ENCODE results near the gene GPR21. TPM values are rescaled to one million over a fixed set of nuclear protein-coding genes. Genes with fewer than 3 reads are reported as not detected.

Gene GPR21
- total and polyA plus RNA-seq, 8 donors, result 7.0 TPM; not detected in 7

DNA sequence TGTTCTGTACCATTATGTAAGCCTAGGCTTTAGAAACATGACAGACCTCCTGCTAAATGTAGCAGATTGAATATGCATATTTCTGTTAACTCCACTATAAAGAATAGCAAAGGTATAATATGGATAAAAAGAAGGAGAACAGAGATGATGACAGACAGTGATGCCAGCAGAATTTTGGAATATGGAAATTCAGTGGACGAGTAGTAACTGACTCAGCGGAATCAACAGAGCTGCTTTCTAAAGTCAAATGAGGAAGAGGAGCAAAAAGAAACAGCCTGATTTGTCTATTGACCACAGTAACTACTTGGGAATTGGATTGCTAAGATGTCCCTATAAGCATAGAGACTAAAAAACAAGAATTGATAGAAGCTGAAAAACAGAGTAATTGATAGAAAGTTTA, 8.0 kb downstream of the GPR21 start:
- H3K9me3 ChIP-seq, result peaks cover 0 to 5% (median 0%) of the 10 kb centered on the region in 4 donors
- WGBS, 5 donors, result 76 to 93% (median 85%) methylated on average over 2 of the region's 2 CpGs
- TF ChIP-seq, protein P1, sequence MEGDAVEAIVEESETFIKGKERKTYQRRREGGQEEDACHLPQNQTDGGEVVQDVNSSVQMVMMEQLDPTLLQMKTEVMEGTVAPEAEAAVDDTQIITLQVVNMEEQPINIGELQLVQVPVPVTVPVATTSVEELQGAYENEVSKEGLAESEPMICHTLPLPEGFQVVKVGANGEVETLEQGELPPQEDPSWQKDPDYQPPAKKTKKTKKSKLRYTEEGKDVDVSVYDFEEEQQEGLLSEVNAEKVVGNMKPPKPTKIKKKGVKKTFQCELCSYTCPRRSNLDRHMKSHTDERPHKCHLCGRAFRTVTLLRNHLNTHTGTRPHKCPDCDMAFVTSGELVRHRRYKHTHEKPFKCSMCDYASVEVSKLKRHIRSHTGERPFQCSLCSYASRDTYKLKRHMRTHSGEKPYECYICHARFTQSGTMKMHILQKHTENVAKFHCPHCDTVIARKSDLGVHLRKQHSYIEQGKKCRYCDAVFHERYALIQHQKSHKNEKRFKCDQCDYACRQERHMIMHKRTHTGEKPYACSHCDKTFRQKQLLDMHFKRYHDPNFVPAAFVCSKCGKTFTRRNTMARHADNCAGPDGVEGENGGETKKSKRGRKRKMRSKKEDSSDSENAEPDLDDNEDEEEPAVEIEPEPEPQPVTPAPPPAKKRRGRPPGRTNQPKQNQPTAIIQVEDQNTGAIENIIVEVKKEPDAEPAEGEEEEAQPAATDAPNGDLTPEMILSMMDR (IDR thresholded peaks at IDR 0.05), result no peak
- TF ChIP-seq EP300 (IDR thresholded peaks at IDR 0.05) (no peak), POLR2A (IDR thresholded peaks at IDR 0.05) (no peak), POLR2AphosphoS5 (IDR thresholded peaks at IDR 0.05) (no peak)
- intact Hi-C loops (cut with DNase I; ENCODE audit: low total_unique reads), result no loop called here
- H3K4me1 ChIP-seq, result peaks cover 0 to 69% (median 23%) of the 10 kb centered on the region in 4 donors
- peak overlapping the region in 2 of 5 donors; percentile 6 to 43 for H3K27ac ChIP-seq
- no peak for DNase-seq
- peaks cover 0 to 15% (median 8%) of the 10 kb centered on the region in 4 donors for H3K36me3 ChIP-seq
- no peak overlapping the region for H3K4me3 ChIP-seq
- H3K27me3 ChIP-seq, result no peaks in the 10 kb centered on the region

DNA sequence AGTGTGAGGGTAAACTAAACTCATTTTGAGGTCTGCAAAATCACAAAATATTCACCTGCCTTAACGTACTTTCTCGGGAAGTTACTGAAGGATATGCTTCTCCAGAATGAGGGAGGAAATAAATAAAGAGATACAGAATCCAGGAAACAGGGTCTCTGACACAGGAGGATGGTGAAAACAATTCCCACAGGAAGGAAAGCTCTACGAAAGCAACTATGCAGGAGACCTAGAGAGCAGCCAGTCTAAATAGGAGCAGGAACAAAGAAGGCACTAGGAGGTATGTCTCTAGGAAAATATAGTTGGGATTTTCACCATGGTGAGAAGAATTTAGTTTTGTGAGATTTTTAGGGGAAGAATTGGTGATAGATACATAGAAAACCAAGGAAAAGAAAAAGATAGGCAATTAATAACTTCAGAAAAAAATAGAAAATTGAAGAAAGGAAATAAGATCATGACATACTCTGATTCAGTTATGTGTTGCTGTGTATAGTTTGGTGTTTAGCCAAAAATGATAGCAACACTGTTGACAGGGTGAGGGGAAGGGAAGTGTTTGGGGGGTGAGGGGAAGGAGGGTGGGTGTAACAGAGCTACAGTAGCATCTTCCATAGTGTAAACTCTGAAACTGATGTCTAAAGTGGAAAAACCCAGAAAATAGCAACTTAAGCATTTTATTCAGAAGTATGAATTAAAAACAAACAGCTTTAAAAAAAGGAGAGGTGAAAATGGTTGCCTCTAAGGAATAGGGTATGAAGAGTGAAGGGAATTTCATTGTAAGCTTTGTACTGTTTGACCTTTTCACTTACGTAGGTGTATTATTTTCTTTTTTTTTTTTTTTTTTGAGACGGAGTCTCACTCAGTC, 9.8 kb downstream of the GPR21 start:
- peak overlapping the region in 3 of 5 donors; percentile 19 to 68 (median 35) for H3K27ac ChIP-seq
- no peak for DNase-seq
- no peak overlapping the region for H3K4me3 ChIP-seq
- no peaks in the 10 kb centered on the region for H3K27me3 ChIP-seq
- H3K9me3 ChIP-seq, result peaks cover 0 to 5% (median 0%) of the 10 kb centered on the region in 4 donors
- peaks cover 0 to 15% (median 8%) of the 10 kb centered on the region in 4 donors for H3K36me3 ChIP-seq
- TF ChIP-seq, protein P1 (IDR thresholded peaks at IDR 0.05), result no peak
- TF ChIP-seq EP300 (IDR thresholded peaks at IDR 0.05) (no peak), POLR2AphosphoS5 (IDR thresholded peaks at IDR 0.05) (no peak), POLR2A (IDR thresholded peaks at IDR 0.05) (no peak)
- WGBS, 5 donors, result 88 to 94% (median 92%) methylated on average over 5 of the region's 5 CpGs
- intact Hi-C loops (cut with DNase I; ENCODE audit: low total_unique reads), result no loop called here
- peaks cover 0 to 62% (median 20%) of the 10 kb centered on the region in 4 donors for H3K4me1 ChIP-seq

DNA sequence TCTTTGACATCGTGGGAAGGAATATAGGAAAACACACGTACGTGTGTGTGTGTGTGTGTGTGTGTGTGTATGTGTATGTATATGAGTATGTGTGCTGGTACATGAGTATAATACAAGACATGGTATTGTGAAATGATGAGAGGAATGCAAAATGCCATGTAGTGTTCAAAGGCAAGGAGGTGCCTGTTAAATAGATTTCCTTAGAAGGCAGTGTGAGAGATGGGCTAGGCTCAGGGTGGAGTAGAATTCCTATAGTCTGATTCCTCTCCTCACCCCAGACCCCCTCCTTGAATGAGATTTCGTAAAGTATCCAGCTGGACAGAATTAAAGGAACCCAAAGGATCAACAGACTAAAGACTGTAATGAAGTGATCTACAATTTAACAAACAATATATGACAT, 11.1 kb downstream of the GPR21 start:
- 76 to 92% (median 79%) methylated on average over 4 of the region's 4 CpGs for WGBS, 5 donors
- Histone ChIP-seq H3K9me3 (peaks cover 0 to 5% (median 0%) of the 10 kb centered on the region in 4 donors), H3K4me1 (peaks cover 0 to 65% (median 22%) of the 10 kb centered on the region in 4 donors), H3K36me3 (peaks cover 0 to 15% (median 8%) of the 10 kb centered on the region in 4 donors), H3K27ac (peak overlapping the region in 4 of 5 donors; percentile 16 to 68 (median 36)), H3K27me3 (no peaks in the 10 kb centered on the region), H3K4me3 (no peak overlapping the region)
- intact Hi-C loops (cut with DNase I; ENCODE audit: low total_unique reads), result no loop called here
- DNase-seq, result no peak
- TF ChIP-seq EP300 (IDR thresholded peaks at IDR 0.05), result no peak
- TF ChIP-seq POLR2AphosphoS5 (IDR thresholded peaks at IDR 0.05), result peak in 1 of 3 donors; percentile 6

DNA sequence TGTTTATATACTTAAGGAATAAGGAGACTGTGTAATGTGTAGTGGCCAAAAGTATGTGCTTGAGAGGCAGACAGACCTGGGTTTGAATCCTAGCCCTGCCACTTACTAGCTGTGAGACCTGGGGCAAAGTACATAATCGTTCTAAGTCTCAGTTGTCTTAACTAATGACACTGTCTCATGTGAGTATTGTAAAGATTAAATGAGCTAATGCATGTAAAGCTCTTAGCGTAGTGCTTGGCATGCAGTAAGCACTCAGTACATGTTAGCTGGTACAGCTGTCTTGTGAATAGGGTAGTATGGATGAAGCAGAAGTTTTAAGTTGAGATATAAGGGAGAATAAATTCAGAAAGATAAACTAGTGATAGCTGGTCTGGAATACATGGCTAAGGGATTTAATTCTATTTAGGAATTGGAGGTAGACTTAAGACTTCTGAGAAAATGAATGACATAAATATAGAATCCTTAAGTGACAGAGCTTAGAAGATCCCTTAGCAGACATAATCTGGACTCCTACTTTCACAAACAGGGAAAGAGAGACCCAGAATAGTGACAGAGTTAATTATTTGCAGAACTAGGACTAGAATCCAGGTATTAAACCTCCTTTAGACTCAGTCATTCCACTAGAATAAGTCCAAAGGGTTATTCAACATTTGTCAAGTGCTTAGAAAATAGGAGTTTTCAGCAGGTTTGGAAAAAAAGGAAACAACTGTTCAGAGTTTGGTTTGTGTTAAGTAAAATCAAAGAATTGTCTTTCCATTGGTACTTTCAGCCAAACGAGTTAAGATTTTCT, 13.1 kb downstream of the GPR21 start:
- TF ChIP-seq POLR2AphosphoS5 (IDR thresholded peaks at IDR 0.05) (no peak), POLR2A (IDR thresholded peaks at IDR 0.05) (no peak), EP300 (IDR thresholded peaks at IDR 0.05) (no peak)
- TF ChIP-seq, protein P1 (IDR thresholded peaks at IDR 0.05), result no peak
- no peaks in the 10 kb centered on the region for H3K27me3 ChIP-seq
- no peak overlapping the region for H3K4me3 ChIP-seq
- peak overlapping the region in 3 of 5 donors; percentile 35 to 68 (median 36) for H3K27ac ChIP-seq
- intact Hi-C loops (cut with DNase I; ENCODE audit: low total_unique reads), result no loop called here
- peaks cover 0 to 68% (median 24%) of the 10 kb centered on the region in 4 donors for H3K4me1 ChIP-seq
- peaks cover 0 to 13% (median 8%) of the 10 kb centered on the region in 4 donors for H3K36me3 ChIP-seq
- H3K9me3 ChIP-seq, result peaks cover 0 to 5% (median 0%) of the 10 kb centered on the region in 4 donors
- 65 to 71% (median 69%) methylated on average over 3 of the region's 3 CpGs for WGBS, 5 donors
- no peak for DNase-seq

Measured in stomach (tissue), 9 donors.